GM19023 (cell line): Measurements from ENCODE around the gene CNTN4.

ENCODE experiments used
- ATAC-seq: cut with Tn5 transposase; IDR thresholded peaks from one replicate; pipeline ENCODE4 v1.9.1; 2021; ENCODE audit warnings: mild to moderate bottlenecking, moderate library complexity; ENCODE audit not compliant: unreplicated experiment

CNTN4 gene

GRCh38 chr3:2568929-2569328 is 470.3 kb downstream of the CNTN4 start:
- no peak for ATAC-seq

GRCh38 chr3:2577571-2577970 is 478.9 kb downstream of the CNTN4 start:
- no peak for ATAC-seq

DNA sequence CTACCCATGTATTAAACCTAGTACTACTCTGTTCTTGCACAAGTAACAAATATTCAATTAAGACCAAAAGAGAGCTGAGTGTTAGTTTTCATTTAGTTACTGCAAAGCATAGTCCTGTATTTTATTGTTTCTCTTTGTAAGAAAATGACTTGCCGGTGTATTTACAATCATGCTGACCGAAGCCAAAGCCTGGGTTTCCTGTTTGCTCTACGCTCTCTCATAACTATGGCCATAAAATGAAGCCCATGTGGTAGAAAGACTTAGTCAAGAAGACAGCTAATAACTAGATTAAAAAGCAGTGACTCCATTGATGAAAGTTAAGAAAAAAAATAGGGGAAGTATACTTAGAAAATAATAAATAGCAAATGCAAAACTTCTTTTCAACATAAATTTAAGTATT is 479.9 kb downstream of the CNTN4 start:
- ATAC-seq: no peak

DNA sequence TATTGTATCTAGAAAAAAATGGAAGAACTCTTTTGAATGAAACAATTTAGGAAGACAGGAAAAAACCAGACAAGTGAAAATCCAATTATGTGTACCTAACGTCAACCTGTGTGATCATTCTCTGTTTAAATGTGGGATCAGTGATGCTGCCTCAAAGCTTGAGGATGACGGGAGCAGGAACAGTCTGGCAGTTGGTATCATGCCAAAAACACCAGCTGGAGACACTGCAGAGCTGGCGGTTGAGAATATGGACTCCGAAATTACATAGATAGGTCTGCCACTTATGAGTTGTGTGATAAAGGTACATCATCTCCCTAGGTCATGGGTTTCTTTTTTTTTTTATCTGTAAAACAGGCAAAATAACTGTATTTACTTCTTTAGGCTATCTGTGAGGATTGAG is 480.5 kb downstream of the CNTN4 start:
- no peak for ATAC-seq

DNA sequence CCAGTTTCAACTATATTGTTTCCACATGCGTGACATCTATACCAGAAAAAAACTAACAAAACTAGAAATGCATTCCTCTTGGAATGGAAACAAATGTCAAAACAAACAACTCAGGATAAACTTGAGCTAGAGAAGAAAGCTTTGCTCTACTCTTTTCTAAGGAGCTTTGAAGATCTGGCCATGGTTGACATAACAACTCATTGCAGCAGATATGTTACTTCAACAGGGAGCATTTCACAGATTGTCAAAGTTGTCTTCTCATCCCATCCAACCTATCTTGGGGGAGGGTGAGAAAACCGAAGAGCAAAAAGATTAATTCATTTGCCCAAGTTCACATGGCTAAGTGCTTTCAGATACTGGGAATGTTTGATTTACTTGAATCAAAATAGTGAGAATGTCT is 484.4 kb downstream of the CNTN4 start:
- no peak for ATAC-seq

DNA sequence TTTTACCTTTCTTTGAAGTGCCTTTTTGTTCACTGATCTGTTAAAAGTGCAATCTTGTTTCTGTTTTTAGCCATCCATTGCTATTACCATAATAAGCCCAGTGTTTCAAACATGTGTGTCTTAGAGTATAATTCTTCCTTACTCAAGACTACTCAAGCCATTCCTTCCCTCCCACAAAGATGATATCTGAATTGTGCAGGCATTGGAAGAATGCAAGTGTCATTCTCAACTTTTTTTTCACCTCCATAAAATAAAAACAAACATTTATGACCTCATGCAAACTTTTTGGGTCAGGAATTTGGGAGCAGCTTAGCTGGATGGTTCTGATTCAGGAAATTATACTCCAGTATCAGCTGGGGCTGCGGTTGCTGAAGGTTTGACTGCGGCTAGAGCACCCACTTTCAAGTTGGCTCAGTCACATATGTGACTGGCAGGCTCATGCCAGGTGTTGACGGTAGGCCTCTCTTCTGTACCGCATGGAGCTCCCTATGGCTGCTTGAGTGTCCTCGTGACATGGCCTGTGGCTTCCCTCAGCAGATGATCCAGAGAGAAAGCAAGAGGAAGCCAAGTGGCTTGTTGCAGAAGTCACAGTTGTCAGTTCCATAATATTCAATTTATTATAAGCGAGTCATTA is 490.8 kb downstream of the CNTN4 start:
- no peak for ATAC-seq

DNA sequence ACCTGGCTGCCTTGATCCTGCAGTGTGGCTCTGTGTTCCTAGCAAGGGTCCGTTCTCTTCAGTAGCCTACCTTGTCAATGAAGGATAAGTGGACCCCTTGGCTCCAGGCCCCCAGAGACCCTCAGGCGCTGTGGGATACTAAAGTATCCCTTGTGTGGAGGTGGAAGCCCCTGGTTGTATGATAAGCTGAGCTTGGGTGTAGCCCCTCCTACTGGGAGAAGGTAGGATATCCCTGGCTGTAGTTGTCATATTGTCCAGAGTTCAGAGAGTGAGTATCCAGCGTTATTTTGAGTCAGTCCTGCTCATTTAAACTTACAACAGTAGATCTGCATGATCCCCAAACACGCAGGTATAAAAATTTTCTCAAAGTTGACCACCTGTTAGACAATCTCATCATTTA is 496.8 kb downstream of the CNTN4 start:
- no peak for ATAC-seq

DNA sequence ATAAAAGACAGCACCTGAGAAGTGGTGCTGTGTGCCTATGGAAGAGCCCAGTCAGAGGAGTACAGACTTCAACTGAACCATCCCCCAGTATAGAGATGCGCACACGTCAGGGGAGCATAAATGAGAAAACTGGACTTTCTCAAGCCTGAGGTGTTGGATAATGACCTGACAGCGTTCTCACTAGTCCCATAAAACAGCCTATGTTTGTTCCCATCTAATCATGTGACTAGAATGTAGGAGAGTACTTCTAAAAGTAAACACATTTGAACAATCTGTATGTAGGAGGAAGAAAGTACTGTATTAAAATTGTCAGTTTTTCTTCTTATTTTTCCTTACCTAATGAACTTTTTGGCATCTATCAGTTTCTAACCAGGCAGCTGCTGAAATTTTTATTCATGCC is 498.9 kb downstream of the CNTN4 start:
- ATAC-seq: no peak

- no peak for ATAC-seq
Measured at GRCh38 chr3:2599471-2599870, 500.8 kb downstream of the CNTN4 start.

DNA sequence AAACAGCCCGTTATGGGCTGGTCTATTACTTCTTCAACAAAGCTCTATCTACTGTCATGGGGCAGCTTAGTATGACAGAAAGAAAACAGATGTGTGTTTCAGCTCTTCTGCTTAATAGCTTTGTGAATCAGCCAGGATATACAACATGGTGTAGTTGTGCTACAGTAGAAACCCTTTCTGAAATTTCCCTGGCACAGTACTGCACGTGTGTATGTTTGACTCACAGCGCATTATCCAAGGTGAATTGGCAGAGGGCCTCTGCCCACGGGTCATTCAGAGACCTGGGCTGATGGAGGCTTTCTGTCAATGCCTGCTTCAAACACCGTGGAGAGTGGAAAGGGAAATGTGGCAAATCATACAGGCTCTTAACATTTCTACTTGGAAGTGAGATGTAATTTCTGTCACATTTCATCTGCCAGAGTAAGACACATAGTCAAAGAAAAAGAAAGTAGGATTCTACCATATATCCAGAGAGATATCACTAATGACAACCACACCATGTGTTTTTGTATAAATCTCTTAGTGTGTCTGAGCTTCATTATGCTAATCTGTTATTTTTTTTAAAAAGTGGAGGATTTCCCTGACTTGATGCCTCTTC is 505.1 kb downstream of the CNTN4 start:
- no peak for ATAC-seq

GRCh38 chr3:2614578-2614977 is 515.9 kb downstream of the CNTN4 start:
- no peak for ATAC-seq

- no peak for ATAC-seq
Measured at GRCh38 chr3:2615080-2615479, 516.4 kb downstream of the CNTN4 start.

DNA sequence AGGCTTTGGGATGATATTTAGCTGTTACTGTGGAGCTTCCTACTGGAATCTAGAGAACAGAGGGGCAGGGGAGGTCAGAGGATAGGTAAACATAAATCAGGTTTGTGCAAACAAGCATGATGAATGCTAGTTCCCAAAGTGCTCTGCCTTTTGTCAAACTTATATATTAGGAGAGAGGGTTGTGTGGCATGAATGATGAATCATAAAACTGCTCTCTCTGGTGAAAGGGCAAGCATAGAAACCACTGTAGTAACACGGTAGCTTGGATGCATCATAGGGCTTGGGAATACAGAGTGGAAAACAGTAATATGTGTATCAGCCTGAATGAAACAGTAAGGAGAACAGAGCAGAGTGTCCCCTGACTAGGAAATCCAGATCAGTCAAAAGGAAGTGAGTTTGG is 524.8 kb downstream of the CNTN4 start:
- no peak for ATAC-seq

GRCh38 chr3:2628117-2628516 is 529.5 kb downstream of the CNTN4 start:
- no peak for ATAC-seq

- no peak for ATAC-seq
Measured at GRCh38 chr3:2635511-2635910, 536.8 kb downstream of the CNTN4 start.

DNA sequence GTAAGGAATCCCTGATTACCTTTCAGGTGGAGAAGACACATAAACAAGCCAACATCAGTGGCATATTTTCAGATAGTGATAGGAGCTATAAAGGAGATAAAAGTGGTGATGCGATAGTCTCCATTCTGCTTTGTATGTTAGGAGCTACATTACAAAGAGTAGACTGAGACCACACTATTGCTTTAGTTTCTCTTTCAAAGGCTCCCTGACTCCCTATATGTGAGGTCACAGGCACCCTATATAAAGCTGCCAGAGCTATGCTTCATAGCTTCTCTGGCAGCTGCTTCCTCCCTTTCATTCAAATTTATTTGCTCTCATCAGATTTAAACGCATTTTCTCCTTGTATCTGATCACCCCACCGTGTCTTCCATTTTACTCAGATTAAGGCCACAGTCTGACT is 544.9 kb downstream of the CNTN4 start:
- no peak for ATAC-seq

DNA sequence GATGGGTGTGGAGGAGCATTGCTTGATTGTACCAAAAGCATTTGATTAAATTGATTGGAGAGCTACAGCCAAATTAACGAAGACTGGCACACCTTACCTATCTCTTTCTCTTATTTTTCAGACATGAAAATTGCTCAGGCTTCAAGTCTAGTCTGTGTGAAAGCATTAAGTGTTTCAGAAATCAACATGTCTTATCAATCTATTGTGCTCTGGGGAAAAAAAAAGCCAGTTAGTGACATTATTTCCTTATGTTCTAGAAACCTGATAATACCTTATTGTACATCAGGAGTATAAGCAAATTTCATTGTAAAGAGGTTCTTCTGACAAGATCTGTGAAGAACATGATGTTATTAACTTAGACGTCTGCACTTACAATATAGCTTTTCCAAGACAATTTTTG is 546.3 kb downstream of the CNTN4 start:
- ATAC-seq: no peak

GRCh38 chr3:2650746-2651145 is 552.1 kb downstream of the CNTN4 start:
- ATAC-seq: no peak

DNA sequence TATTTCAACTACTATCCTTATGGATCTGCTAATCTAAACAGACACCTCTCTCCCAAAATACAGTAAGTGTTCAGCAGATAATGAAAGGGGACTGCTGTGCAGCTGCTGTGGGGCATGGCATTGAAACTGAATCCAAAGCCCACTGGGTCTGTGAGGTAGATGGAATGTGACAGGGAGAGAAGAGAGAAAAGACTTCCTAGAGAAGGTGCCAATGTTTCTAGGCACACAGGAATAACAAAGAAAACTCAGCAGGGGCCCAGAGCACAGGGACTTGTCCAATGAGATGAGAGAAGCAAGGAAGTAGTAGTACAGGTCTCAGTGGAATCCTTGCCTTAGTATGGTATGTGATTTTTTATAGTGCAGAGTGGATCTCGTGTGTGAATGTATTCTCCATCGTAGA is 553.7 kb downstream of the CNTN4 start:
- no peak for ATAC-seq

DNA sequence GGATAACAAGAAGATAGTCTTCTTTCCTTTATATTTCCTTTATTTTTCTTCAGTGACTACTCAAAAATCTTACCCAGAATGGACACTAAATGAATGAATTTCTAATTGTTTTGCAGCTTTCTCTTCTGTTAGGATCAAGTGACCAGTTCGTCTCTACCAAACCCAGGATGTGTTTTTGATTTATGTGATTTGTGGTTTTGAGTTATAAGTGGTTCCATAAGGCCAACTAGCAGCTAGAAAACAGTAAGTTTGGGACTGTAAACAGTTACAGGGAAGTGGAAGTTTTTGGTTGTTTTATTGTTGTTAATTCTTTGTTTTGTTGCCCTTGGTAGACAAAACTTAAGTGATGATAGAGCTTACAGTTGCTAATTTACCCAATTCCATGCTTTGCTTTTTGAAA is 555.0 kb downstream of the CNTN4 start:
- ATAC-seq: no peak

GRCh38 chr3:2655229-2655701 is 556.6 kb downstream of the CNTN4 start:
- no peak for ATAC-seq

GRCh38 chr3:2656806-2657777 is 558.4 kb downstream of the CNTN4 start:
- no peak for ATAC-seq
